Nephron (organoid): ENCODE data around the gene DNAJC7.

ENCODE experiments used
- H3K27ac Mint-ChIP-seq, 3 experiments: 2 replicates each; pipeline ENCODE4 v1.8.0; 2020; ENCODE audit warnings: mixed read lengths in 3 of 3, mild to moderate bottlenecking in 2 of 3, moderate library complexity in 1 of 3
- H3K27me3 Mint-ChIP-seq: 2 replicates; pipeline ENCODE4 v1.8.0; 2021; ENCODE audit warnings: low read depth, mild to moderate bottlenecking, moderate library complexity, mixed read lengths
- H3K36me3 Mint-ChIP-seq: 2 replicates; pipeline ENCODE4 v1.8.0; 2020; ENCODE audit warnings: low read depth, mixed read lengths
- H3K4me1 Mint-ChIP-seq: 2 replicates; pipeline ENCODE4 v1.8.0; 2020; ENCODE audit warnings: mixed read lengths
- H3K4me3 Mint-ChIP-seq, 3 experiments: 2 replicates each; pipeline ENCODE4 v1.8.0; 2020; ENCODE audit warnings: mild to moderate bottlenecking in 3 of 3, mixed read lengths in 3 of 3, moderate library complexity in 2 of 3
- H3K9me3 Mint-ChIP-seq: 2 replicates; pipeline ENCODE4 v1.8.0; 2020; ENCODE audit warnings: mixed read lengths
- TF ChIP-seq, protein P1 (sequence below), 3 experiments: fragments of 200-600 bp; sonication (generic); IDR thresholded peaks; one replicate each; pipeline ENCODE4 v1.5.0; 2021; ENCODE audit warnings: antibody characterized with exemption in 3 of 3; ENCODE audit not compliant: unreplicated experiment in 3 of 3

Gene DNAJC7

DNA sequence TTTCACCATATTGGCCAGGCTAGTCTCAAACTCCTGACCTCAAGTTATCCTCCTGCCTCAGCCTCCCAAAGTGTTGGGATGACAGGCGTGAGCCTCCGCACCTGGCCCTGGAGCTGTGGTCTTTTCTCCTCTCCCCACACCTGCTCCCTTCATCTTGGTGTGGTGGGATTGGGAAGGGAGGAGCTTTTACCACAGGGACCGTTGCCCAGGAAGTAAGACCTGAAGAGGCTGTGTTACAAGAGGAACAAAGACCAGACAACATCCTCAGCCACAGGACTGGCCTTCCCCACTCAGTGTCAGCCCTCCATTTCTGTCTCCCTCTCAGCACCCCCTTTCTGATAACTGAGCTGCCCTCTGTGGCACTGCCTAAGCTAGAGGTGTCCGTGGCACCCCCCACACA is 42.6 kb upstream of the DNAJC7 start:
- Mint-ChIP-seq H3K4me1 (peaks cover 26% of the 10 kb centered on the region), H3K4me3 (no peak overlapping the region), H3K27me3 (peaks cover 19% of the 10 kb centered on the region), H3K27ac (no peak overlapping the region), H3K9me3 (no peaks in the 10 kb centered on the region), H3K36me3 (no peaks in the 10 kb centered on the region)
- TF ChIP-seq, protein P1, sequence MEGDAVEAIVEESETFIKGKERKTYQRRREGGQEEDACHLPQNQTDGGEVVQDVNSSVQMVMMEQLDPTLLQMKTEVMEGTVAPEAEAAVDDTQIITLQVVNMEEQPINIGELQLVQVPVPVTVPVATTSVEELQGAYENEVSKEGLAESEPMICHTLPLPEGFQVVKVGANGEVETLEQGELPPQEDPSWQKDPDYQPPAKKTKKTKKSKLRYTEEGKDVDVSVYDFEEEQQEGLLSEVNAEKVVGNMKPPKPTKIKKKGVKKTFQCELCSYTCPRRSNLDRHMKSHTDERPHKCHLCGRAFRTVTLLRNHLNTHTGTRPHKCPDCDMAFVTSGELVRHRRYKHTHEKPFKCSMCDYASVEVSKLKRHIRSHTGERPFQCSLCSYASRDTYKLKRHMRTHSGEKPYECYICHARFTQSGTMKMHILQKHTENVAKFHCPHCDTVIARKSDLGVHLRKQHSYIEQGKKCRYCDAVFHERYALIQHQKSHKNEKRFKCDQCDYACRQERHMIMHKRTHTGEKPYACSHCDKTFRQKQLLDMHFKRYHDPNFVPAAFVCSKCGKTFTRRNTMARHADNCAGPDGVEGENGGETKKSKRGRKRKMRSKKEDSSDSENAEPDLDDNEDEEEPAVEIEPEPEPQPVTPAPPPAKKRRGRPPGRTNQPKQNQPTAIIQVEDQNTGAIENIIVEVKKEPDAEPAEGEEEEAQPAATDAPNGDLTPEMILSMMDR (IDR thresholded peaks at IDR 0.05; ENCODE audit: unreplicated experiment in 3 of 3): no peak

DNA sequence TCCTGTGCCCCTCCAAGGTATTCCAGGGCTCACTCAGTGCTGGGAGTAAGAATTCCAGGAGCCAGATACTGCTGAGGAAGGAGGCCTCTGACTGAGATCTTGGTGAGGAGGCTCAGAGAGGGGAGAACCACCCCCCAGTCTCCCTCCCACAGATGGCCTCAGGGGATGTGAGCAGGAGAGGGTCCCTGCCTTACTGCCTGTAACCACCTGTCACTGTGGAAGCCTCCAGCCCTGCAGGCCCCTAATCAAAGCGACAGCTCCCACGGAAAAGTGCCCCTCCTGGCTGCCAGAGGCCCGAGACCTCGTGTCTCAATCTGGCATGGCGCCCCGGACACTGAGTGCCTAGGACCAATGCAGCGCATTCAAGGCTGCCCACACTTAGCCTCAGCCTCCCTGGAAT is 40.8 kb upstream of the DNAJC7 start:
- no peaks in the 10 kb centered on the region for H3K9me3 Mint-ChIP-seq
- H3K27me3 Mint-ChIP-seq: peaks cover 23% of the 10 kb centered on the region
- no peak overlapping the region for H3K27ac Mint-ChIP-seq
- H3K4me1 Mint-ChIP-seq: peaks cover 17% of the 10 kb centered on the region
- H3K4me3 Mint-ChIP-seq: no peak overlapping the region
- TF ChIP-seq, protein P1 (IDR thresholded peaks at IDR 0.05; ENCODE audit: unreplicated experiment in 3 of 3): no peak
- H3K36me3 Mint-ChIP-seq: no peaks in the 10 kb centered on the region

DNA sequence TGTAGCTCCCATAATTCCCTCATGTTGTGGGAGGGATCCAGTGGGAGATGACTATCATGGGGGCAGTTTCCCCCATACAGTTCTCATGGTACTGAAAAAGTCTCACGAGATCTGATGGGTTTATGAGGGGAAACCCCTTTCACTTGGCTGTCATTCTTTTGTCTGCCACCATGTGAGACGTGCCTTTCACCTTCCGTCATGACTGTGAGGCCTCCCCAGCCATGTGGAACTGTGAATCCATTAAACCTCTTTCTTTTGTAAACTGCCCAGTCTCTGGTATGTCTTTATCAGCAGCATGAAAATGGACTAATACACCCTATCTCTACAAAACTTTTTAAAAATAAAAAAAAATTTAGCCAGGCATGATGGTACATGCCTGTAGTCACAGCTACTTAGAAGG is 39.4 kb upstream of the DNAJC7 start:
- TF ChIP-seq, protein P1 (IDR thresholded peaks at IDR 0.05; ENCODE audit: unreplicated experiment in 3 of 3): no peak

DNA sequence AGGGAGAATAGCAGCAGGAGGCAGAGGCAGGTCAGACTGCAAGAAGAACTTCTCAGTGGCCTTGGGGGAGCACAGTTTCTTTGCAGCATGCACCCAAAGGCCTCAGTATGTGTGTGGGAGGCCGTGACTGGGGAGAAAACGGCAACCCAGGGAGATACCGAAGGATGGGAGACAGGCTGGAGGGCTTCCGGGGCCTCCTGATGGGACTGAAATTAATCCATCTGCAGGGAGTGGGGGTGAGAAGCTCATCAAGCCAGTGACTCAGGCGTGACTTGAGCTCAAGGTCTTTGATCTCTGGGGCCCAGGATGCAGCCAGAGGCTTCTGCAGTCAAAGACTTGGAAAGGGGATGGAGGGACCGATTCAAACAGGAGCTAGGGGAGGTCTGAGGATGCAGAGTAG is 38.3 kb upstream of the DNAJC7 start:
- Mint-ChIP-seq H3K27me3 (peaks cover 39% of the 10 kb centered on the region), H3K36me3 (no peaks in the 10 kb centered on the region), H3K4me3 (no peak overlapping the region), H3K4me1 (peaks cover 7% of the 10 kb centered on the region), H3K27ac (no peak overlapping the region), H3K9me3 (no peaks in the 10 kb centered on the region)
- TF ChIP-seq, protein P1 (IDR thresholded peaks at IDR 0.05; ENCODE audit: unreplicated experiment in 3 of 3): no peak

More for the DNA sequence above, 39.4 kb upstream of the DNAJC7 start:
- H3K4me1 Mint-ChIP-seq: peaks cover 8% of the 10 kb centered on the region
- peaks cover 28% of the 10 kb centered on the region for H3K27me3 Mint-ChIP-seq
- no peaks in the 10 kb centered on the region for H3K36me3 Mint-ChIP-seq
- no peak overlapping the region for H3K4me3 Mint-ChIP-seq
- H3K27ac Mint-ChIP-seq: no peak overlapping the region
- H3K9me3 Mint-ChIP-seq: no peaks in the 10 kb centered on the region

DNA sequence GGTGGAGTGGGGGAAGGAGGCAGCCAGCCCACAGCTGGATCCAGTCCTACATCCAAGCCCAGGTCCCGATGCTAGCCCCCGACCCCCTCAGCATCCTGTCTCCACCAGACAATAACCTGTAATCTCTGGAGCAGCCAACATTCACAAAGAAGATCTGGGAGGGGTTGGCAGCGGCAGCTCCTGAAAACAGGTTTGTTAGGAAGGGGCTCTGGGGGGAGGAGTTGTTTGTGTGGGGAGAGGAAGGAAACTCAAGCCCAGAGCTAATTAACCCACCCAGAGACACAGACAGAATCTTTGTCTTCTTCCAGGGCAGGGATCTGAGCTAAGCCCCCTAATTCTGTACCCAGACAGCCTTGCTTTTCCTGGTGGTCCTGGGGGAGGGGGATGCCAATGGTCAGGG is 37.8 kb upstream of the DNAJC7 start:
- H3K4me3 Mint-ChIP-seq: no peak overlapping the region
- peaks cover 40% of the 10 kb centered on the region for H3K27me3 Mint-ChIP-seq
- no peak overlapping the region for H3K27ac Mint-ChIP-seq
- no peaks in the 10 kb centered on the region for H3K9me3 Mint-ChIP-seq
- no peaks in the 10 kb centered on the region for H3K36me3 Mint-ChIP-seq
- peaks cover 7% of the 10 kb centered on the region for H3K4me1 Mint-ChIP-seq
- TF ChIP-seq, protein P1 (IDR thresholded peaks at IDR 0.05; ENCODE audit: unreplicated experiment in 3 of 3): no peak

DNA sequence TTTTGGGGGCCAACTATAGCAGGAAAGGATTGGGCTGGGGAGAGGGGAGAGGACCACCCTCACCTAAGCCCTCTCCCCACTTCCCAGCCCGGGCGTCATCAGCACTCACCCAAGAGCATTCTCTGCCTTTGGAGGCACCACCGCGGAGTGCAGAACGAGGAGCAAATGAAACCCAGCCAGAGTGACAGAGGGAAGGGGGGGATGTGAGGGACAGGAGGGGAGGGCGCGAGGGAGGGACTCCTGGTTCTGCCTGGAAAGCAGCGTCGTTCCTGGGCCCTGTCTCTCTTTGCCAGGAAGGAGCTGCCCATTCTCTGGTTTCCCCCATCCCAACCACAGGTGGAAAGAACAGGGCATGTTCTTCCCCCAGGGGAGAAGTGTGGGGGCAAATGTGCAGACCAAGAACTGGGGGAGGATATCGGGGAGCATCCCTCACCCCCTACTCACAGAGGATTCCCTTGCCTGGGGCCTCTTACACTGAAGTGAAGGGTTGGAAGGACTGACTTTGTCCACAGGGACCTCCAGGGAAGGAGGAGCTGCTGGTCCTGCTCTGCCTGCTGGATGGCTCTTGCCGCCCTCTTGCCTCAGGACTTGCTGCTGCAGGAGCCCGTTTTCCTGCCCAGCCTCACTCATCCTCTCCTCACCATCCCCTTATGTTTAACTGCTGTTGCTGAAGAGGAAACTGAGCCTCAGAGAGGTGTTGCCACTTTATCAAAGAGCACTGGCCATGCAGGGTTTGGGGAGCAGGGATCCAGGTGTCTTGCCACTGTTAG is 36.7 kb upstream of the DNAJC7 start:
- Mint-ChIP-seq H3K4me1 (peaks cover 7% of the 10 kb centered on the region), H3K27me3 (peaks cover 43% of the 10 kb centered on the region), H3K9me3 (no peaks in the 10 kb centered on the region), H3K36me3 (no peaks in the 10 kb centered on the region), H3K4me3 (peak overlapping the region in 1 of 3 experiments; percentile 48), H3K27ac (no peak overlapping the region)
- TF ChIP-seq, protein P1 (IDR thresholded peaks at IDR 0.05; ENCODE audit: unreplicated experiment in 3 of 3): no peak
